Neural progenitor cell (in vitro differentiated cells): ENCODE measurements around the gene ATE1. TPM values are rescaled to one million over a fixed set of nuclear protein-coding genes. Genes with fewer than 3 reads are reported as not detected.

Experiments
- DNase-seq: peaks from one replicate; pipeline ENCODE4 v3.0.0-alpha.2; 2016; ENCODE audit warnings: low spot score
- H2AFZ ChIP-seq: fragments of 200-600 bp; sonication (generic); replicated peaks from 2 replicates; pipeline ENCODE4 v1.6.1; 2016; ENCODE audit warnings: antibody characterized with exemption
- H3F3A ChIP-seq: fragments of 200-600 bp; sonication (generic); 2 replicates; pipeline ENCODE4 v1.6.1; 2016; ENCODE audit warnings: antibody characterized with exemption, low read depth
- H3K27ac ChIP-seq: fragments of 200-600 bp; sonication (generic); 2 replicates; pipeline ENCODE4 v1.5.1; 2016; ENCODE audit warnings: mild to moderate bottlenecking
- H3K27me3 ChIP-seq: fragments of 200-600 bp; sonication (generic); 2 replicates; pipeline ENCODE4 v1.6.1; 2016; ENCODE audit warnings: mild to moderate bottlenecking, moderate library complexity
- H3K36me3 ChIP-seq: fragments of 200-600 bp; sonication (generic); 2 replicates; pipeline ENCODE4 v1.5.1; 2016
- H3K4me1 ChIP-seq: fragments of 200-600 bp; sonication (generic); 2 replicates; pipeline ENCODE4 v1.6.1; 2016; ENCODE audit warnings: mixed run types
- H3K4me2 ChIP-seq: fragments of 200-600 bp; sonication (generic); 2 replicates; pipeline ENCODE4 v1.6.1; 2016
- H3K4me3 ChIP-seq: fragments of 200-600 bp; sonication (generic); 2 replicates; pipeline ENCODE4 v1.5.1; 2016
- H3K79me2 ChIP-seq: fragments of 200-600 bp; sonication (generic); 2 replicates; pipeline ENCODE4 v1.6.1; 2016; ENCODE audit warnings: low read depth
- H3K9ac ChIP-seq: fragments of 200-600 bp; sonication (generic); 2 replicates; pipeline ENCODE4 v1.6.1; 2016
- H3K9me3 ChIP-seq: fragments of 200-600 bp; sonication (generic); 2 replicates; pipeline ENCODE4 v1.5.1; 2016; ENCODE audit warnings: low read depth
- H4K20me1 ChIP-seq: fragments of 200-600 bp; sonication (generic); 2 replicates; pipeline ENCODE4 v1.6.1; 2016; ENCODE audit warnings: low read depth
- H3K27ac Mint-ChIP-seq: 3 replicates; pipeline ENCODE4 v1.8.0; 2021; ENCODE audit warnings: mixed read lengths
- H3K27me3 Mint-ChIP-seq: 2 replicates; pipeline ENCODE4 v1.8.0; 2022; ENCODE audit warnings: low read depth, mild to moderate bottlenecking, inconsistent platforms, moderate library complexity, mixed read lengths; ENCODE audit not compliant: insufficient read depth
- H3K36me3 Mint-ChIP-seq: 3 replicates; pipeline ENCODE4 v1.8.0; 2021; ENCODE audit warnings: mixed read lengths
- H3K4me1 Mint-ChIP-seq: 3 replicates; pipeline ENCODE4 v1.8.0; 2021; ENCODE audit warnings: mixed read lengths
- H3K4me3 Mint-ChIP-seq: 3 replicates; pipeline ENCODE4 v1.8.0; 2021; ENCODE audit warnings: mild to moderate bottlenecking, moderate library complexity, mixed read lengths
- H3K9me3 Mint-ChIP-seq: 3 replicates; pipeline ENCODE4 v1.8.0; 2020; ENCODE audit warnings: mixed read lengths
- EZH2 ChIP-seq: fragments of 200-600 bp; sonication (generic); IDR thresholded peaks from 2 replicates; pipeline ENCODE4 v1.6.1; 2017; ENCODE audit warnings: antibody characterized with exemption, mild to moderate bottlenecking, moderate library complexity
- EZH2phosphoT487 ChIP-seq: fragments of 200-600 bp; sonication (generic); IDR thresholded peaks from 2 replicates; pipeline ENCODE4 v1.6.1; 2017; ENCODE audit warnings: antibody characterized with exemption
- total RNA-seq: library from RNA; depleted of rRNA; stranded (reverse); fragments of >200 nt; gene quantifications from 2 replicates; pipeline ENCODE4 v1.2.3, GENCODE V29; 2015; ENCODE audit warnings: low replicate concordance
- TF ChIP-seq, protein P1 (sequence below): fragments of 200-600 bp; sonication (generic); IDR thresholded peaks from 2 replicates; pipeline ENCODE4 v1.5.1; 2017; ENCODE audit warnings: antibody characterized with exemption, mild to moderate bottlenecking

ATE1 gene
- total RNA-seq: 26.4 and 57.2 TPM in 2 replicates

DNA sequence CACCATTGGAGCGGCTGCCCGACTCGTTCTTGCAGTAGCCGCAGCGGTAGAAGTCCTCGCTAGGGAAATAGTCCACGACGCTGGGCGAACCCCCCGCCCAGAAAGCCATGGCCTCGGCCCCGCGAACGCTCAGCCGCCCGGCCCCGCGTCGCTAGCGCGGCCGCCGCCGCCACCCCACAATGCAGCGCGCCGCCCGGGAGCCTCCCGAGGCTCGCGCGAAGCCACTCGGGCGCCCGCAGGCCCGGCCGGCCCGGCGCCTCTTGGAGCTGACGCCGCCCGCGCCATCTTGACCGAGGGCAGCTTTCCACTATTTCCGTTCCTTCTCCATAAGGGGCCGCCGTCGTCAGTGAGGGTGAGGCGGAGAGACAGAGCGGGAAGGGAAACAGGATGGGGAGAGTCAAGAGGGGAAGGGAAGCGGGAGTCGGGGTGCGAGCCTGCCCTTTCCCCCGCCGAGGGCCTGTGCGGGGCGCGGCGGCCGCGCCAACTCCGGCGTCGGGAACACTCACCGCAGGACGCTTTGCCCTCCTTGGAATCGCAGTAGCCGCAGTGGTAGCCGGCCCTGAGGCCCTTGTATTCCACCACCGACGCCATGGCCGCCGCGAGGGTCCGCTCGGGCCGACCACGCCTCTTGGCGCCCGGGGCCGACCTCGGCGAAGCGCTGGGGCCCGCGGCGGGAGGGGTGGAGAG is at the start of gene ATE1:
ATE1 (minus strand) TSS at position 191 of the 687 bp plus-strand sequence; CDS start at position 109, 82 bp downstream.
- peaks cover 59% of the 10 kb centered on the region for H3K79me2 ChIP-seq
- H3F3A ChIP-seq: peaks cover 28% of the 10 kb centered on the region
- peak within 1 kb of the TSS; percentile 91 for H3K27ac ChIP-seq
- TF ChIP-seq, protein P1, sequence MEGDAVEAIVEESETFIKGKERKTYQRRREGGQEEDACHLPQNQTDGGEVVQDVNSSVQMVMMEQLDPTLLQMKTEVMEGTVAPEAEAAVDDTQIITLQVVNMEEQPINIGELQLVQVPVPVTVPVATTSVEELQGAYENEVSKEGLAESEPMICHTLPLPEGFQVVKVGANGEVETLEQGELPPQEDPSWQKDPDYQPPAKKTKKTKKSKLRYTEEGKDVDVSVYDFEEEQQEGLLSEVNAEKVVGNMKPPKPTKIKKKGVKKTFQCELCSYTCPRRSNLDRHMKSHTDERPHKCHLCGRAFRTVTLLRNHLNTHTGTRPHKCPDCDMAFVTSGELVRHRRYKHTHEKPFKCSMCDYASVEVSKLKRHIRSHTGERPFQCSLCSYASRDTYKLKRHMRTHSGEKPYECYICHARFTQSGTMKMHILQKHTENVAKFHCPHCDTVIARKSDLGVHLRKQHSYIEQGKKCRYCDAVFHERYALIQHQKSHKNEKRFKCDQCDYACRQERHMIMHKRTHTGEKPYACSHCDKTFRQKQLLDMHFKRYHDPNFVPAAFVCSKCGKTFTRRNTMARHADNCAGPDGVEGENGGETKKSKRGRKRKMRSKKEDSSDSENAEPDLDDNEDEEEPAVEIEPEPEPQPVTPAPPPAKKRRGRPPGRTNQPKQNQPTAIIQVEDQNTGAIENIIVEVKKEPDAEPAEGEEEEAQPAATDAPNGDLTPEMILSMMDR: no peak
- TF ChIP-seq EZH2 (peak; percentile 13), EZH2phosphoT487 (no peak)
- Mint-ChIP-seq H3K9me3 (no peaks in the 10 kb centered on the region), H3K4me1 (peaks cover 36% of the 10 kb centered on the region), H3K36me3 (peaks cover 14% of the 10 kb centered on the region), H3K27ac (peak within 1 kb of the TSS; percentile 95), H3K27me3 (no peaks in the 10 kb centered on the region), H3K4me3 (peak within 1 kb of the TSS; percentile 94)
- H4K20me1 ChIP-seq: no peaks in the 10 kb centered on the region
- H3K4me3 ChIP-seq: peak within 1 kb of the TSS; percentile 88
- peaks cover 14% of the 10 kb centered on the region for H3K4me1 ChIP-seq
- H3K9ac ChIP-seq: peak within 1 kb of the TSS; percentile 88
- peak within 1 kb of the TSS; percentile 77 for H3K4me2 ChIP-seq
- H3K9me3 ChIP-seq: no peaks in the 10 kb centered on the region
- no peaks in the 10 kb centered on the region for H3K36me3 ChIP-seq
- H2AFZ ChIP-seq: peak within 1 kb of the TSS; percentile 83
- peak; percentile 97 for DNase-seq
- no peaks in the 10 kb centered on the region for H3K27me3 ChIP-seq

DNA sequence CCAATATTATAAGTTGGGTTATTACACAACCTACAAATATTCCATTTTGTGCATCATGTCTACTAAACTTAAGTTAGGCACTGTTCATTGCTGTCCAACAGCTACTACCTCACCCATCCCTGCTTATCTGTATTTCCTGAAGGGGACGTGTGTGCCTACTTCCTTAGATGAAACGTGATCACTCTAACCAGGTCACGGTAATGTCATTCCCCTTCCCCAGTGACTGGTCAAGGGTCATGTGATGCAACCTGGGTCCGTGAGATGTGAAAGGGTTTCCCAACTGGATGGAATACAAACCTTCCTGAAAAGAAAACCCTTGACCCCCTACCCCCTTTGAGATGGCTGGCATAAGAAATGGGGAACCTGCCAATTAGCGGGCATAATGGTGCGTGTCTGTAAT is 48.8 kb upstream of the ATE1 start:
- Histone ChIP-seq H3K4me2 (no peak overlapping the region), H3K36me3 (no peaks in the 10 kb centered on the region), H2AFZ (no peak overlapping the region), H3K27ac (no peak overlapping the region), H3K9me3 (peaks cover 9% of the 10 kb centered on the region), H3K4me1 (peaks cover 12% of the 10 kb centered on the region), H3K9ac (no peak overlapping the region), H3K4me3 (no peak overlapping the region), H3F3A (peaks cover 18% of the 10 kb centered on the region), H3K79me2 (peaks cover 28% of the 10 kb centered on the region), H4K20me1 (peaks cover 22% of the 10 kb centered on the region), H3K27me3 (no peaks in the 10 kb centered on the region)
- Mint-ChIP-seq H3K27me3 (peaks cover 3% of the 10 kb centered on the region), H3K4me1 (peaks cover 16% of the 10 kb centered on the region), H3K9me3 (peaks cover 23% of the 10 kb centered on the region), H3K4me3 (peak overlapping the region; percentile 64), H3K36me3 (peaks cover 19% of the 10 kb centered on the region), H3K27ac (no peak overlapping the region)
- no peak for DNase-seq
- TF ChIP-seq, protein P1: no peak
- TF ChIP-seq EZH2 (no peak), EZH2phosphoT487 (no peak)

DNA sequence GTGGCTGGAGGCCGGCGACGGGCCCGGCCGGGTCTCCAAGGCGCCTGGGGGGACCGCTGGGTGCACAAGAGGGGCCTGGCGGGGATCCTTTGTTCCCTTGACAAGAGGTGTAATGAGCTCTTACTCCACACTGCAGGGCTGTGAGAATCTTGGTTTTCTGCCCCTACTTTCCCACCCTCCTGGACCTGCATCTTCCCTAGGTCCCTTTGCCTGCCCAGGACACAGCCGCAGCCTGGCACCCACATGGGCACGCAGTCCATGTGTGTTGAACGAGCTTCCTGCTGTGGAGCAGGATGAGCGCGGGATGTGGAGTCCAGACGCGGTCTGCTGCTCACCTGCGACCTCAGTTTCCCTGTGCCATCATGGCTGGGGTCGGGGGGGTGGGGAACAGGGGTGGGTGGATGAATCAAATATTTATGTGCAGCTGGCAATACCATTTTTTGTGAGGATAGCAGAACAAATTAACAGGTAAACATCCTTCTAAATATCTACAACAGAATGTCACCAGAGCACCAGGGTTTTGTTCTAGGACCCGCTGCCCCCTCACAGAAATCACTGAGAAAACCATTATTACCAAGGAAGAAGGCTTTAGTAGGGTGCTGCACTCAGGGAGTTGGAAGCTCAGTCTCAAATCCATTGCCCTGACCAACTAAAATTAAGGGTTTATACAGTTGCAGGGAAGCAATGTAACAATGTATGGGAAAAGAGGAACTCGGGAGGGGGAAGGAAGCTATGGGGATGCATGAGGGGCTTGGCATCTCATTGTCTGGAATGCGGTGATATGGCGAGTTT is 47.7 kb upstream of the ATE1 start:
- Histone ChIP-seq H3K36me3 (no peaks in the 10 kb centered on the region), H3K9me3 (peaks cover 9% of the 10 kb centered on the region), H4K20me1 (peaks cover 22% of the 10 kb centered on the region), H3K4me3 (peak overlapping the region; percentile 81), H3K79me2 (peaks cover 34% of the 10 kb centered on the region), H3K4me2 (peak overlapping the region; percentile 88), H3F3A (peaks cover 18% of the 10 kb centered on the region), H3K4me1 (peaks cover 12% of the 10 kb centered on the region), H3K27me3 (no peaks in the 10 kb centered on the region), H3K27ac (peak overlapping the region; percentile 95), H2AFZ (peak overlapping the region; percentile 78), H3K9ac (no peak overlapping the region)
- TF ChIP-seq EZH2phosphoT487 (peak; percentile 43), EZH2 (no peak)
- peak overlapping the region; percentile 86 for H3K4me3 Mint-ChIP-seq
- peaks cover 3% of the 10 kb centered on the region for H3K27me3 Mint-ChIP-seq
- H3K9me3 Mint-ChIP-seq: peaks cover 23% of the 10 kb centered on the region
- H3K4me1 Mint-ChIP-seq: peaks cover 16% of the 10 kb centered on the region
- no peak overlapping the region for H3K27ac Mint-ChIP-seq
- peak; percentile 6 for DNase-seq
- peaks cover 27% of the 10 kb centered on the region for H3K36me3 Mint-ChIP-seq
